SH-SY5Y (cell line): Measurements from ENCODE around the gene PLEKHA7.

Experiments used
- GATA2 ChIP-seq: IDR thresholded peaks from 2 replicates; pipeline ENCODE4 v1.6.1; 2011; ENCODE audit warnings: mild to moderate bottlenecking, low read depth, low read length
- GATA3 ChIP-seq: IDR thresholded peaks from 2 replicates; pipeline ENCODE4 v1.6.1; 2011; ENCODE audit warnings: low read depth, mild to moderate bottlenecking, low read length, moderate library complexity

PLEKHA7 gene

DNA sequence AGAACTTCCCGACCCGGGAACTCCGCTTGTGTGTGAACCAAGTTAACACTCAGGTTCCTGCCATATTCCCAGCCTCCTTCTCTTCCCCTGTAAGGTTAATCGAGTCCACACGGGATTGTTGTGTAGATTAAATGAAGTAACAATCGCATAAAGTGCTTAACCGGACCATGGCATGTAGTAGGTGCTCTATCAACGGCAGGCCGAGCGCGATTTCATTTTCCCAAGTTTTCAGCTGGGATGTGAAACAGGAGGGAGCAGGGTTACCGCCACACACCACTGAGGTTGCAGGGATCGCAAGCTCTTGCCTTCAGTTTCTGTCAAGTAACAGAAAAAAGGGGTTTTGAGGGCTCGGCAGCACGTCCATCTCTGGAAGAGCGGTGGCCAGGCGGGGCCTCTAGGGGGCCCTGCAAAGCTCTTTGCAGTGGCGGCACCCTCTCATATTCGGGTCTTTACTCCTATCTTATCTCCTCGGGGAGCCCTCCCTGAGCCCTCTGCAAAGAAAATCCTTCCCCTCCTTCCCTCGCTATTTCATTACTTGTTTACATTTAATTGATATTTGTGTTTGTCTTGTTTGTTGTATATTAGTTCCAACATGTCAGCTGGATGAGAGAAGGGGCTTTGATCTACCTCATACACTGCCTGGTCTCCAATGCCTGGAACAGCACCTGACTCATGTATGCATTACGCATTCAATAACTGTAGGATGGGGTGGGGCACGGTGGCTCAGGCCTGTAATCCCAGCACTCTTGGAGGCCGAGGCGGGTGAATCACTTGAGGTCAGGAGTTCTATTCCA lies 816 bp upstream of the PLEKHA7 start:
- TF ChIP-seq GATA2 (no peak; the same call in 1 of the 2 replicates), GATA3 (no peak)

DNA sequence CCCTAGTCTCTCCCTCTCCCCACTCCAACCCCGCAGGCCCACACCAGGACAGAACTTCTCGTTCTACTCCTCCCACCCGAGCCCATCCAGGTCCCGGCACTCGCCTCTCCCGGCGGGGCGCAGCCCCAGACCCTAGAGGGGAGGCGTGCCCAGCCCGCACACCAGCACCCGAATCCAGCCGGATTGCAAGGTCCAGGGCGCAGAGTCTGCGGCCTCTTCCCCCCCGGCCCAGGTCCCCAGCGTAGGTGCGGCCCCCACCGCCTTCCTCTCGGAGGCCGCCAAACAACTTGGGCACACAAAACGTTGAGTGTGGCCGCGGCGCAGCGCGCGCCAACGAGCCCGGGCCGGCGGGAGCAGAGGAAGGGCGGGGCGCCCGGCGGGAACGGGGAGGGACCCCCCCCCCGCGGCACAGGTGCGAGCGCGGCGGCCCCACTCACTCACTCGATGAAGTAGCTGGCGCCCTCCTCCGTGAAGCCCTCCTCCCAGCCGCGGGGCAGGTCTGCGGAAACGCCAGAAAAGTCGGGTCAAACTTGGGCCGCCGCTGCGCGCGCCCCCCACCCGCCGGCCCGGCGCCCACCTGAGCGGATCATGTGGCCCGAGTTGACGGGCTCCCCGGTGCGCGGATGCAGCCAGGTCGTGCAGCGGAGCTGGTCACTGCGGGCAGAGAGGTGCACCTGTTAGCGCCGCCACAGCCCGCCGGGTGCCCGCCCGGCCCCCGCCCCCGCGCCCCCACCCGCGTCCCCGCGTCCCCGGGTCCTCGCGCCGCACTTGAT lies 480 bp downstream of the PLEKHA7 start:
- TF ChIP-seq GATA3 = no peak
- no peak for TF ChIP-seq GATA2

DNA sequence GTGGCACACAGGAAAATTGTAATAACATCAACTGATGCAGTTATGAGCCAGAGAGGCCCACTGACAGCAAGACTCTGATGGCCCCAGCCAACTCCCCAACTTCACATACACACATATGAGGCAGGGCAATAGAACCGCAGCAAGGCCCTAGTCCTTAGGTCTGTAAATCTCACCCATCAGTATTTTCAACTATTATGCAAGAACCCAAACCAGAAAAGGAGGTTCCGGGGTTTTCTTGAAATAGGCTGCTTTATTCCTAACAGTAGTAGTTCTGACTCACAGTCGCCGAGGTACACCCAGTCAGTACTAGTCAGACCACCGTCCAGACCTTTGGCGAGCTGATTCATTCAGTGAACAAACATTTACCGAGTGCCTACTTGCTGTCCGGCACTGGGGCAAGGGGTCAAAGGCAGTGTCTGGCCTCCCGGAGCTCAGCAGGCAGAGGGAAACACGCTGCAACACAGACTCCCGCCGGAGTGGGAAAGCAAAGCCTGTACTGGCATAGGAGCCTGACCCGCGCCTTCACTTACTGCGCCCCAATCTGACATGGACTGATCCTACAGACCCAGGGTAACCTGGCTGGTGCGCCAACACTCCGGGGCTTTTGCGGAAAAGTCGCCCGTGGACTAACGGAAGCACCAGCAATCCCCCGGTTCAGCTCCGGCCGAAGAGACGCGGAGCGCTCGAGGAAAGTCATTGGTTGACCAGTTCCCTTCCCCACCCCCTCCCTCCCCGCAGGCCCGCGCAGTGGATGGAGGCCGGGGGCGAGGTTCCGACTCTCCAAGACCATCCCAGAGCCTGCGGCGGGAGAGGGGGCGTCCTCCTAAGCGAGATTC lies 1.3 kb downstream of the PLEKHA7 start:
- TF ChIP-seq GATA2 = no peak
- no peak for TF ChIP-seq GATA3

DNA sequence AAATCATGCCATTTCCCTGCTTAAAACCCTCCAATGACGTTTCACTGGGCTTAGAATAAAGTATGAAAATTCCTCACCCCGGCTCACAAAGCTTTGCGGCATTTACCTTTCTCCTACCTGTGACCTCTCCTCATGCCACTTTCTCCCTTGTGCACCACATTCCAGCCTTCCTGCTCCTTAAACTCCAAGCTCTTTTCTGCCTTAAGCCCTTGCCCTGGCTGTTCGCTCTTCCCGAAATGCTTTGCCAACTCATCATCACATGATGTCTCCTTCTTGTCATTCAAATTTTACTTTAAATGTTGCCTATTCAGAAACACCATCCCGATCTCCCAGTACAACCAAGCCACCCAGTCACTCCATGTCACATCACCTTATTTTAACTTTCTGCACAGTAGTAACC lies 2.0 kb downstream of the PLEKHA7 start:
- TF ChIP-seq GATA2 = no peak
- no peak for TF ChIP-seq GATA3

DNA sequence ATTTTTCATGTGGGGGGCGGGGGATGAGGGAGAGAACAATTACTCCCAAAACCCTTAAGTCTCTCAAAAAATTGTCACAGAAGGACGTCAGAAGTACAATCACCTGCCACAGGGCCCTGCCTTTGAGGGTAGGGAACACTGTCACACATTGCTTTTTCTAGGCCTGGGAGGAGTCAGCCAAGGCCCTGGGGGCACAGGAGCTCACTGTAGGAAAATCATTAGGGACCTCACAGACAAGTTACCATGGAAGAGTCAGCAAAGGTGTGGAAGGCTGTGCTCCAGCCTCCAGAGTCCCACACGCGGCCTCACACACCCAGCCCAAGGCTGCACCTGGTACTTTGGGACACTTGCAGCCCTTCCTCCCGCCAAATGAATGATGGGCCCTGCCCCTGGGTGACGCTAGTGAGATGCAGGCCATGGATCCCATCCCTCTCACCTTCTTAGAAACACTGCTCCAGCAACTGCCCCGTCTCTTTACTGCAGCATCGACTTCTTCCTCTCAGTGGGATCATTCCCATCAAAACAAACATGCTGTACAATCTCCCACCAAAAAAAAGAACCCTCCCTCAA lies 3.3 kb downstream of the PLEKHA7 start:
- no peak for TF ChIP-seq GATA3
- TF ChIP-seq GATA2 = no peak

DNA sequence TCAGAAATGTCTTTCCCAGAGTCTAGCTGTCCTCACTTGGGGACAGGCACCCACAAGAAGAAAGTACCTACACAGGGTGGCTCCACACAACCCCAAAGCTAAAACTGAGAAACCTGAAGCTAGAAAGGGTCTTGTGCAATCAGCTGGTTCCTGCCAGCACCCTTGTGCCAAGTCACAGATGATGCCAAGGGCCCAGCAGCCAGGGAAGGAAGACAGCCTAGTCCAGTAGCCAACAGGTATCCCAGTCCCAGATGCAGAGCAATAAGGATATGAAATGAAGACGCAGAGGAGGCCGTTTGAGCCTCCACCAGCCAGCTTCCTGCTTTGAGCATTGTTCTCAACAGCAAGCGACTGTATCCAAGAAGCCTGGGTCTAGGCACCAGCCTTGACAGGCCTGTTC lies 6.1 kb downstream of the PLEKHA7 start:
- TF ChIP-seq GATA3 (no peak), GATA2 (no peak)

DNA sequence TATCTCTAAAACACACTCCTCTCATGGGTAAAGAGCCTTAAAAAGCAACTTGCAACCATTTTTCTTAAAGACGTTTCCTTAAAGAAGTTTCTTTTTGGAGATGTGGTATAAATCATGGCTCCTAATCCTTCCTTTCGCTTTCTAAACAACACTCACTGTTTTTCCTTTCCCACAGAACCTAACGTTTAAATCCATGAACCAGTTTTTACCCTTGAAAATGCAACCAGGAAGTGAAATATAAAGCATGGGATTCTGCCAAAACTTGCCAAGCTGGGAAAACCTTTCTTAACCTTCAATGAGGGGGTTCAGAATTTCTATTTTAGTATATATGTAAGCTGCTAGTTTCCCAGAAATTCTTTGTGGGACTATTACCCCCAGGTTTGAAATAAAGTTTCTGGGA lies 8.6 kb downstream of the PLEKHA7 start:
- no peak for TF ChIP-seq GATA2
- TF ChIP-seq GATA3 = no peak

DNA sequence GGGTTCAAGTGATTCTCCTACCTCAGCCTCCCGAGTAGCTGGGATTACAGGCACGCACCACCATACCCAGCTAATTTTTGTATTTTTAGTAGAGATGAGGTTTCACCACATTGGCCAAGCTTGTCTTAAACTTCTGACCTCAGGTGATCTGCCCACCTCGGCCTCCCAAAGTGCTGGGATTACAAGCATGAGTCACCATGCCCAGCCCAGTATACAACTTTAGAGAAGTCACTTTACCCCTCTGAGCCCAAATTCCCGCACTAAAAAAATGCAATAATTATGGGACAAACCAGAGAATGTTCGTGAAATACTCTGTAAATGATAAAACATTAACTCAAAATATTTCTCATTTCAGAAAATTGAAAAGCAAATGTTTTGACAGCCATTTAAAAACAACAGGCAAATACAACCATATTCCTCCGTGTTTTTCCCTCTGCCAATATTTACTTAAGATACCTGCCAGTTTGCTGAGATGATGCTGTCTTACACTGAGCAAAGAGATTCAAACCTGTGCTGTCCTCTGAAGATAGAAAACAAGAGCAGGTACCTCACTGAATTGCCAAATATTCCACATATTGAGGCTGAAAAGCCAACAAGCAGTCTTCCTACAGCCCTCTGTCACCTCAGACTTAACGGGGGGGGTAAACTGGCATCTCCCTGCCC lies 9.6 kb downstream of the PLEKHA7 start:
- TF ChIP-seq GATA3 = no peak

DNA sequence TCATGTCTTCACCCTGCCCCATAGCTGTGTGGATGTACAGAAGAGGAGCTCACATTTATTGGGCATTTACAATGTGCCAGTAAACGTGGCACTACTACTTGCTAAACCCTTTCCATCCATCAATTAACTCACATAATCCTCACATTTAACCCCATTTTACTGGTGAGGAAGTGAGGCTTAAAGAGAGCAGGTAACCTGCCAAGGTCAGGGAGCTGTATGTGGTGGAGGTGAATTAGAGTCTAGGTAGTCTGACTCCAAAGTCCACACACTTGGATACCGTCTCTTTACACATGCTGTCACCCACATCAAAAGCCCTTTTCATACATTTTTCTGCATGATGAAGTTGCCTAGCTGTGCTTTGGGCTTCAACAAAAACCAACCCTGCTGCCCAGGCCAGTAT lies 10.8 kb downstream of the PLEKHA7 start:
- TF ChIP-seq GATA2 = no peak
- TF ChIP-seq GATA3 = no peak

DNA sequence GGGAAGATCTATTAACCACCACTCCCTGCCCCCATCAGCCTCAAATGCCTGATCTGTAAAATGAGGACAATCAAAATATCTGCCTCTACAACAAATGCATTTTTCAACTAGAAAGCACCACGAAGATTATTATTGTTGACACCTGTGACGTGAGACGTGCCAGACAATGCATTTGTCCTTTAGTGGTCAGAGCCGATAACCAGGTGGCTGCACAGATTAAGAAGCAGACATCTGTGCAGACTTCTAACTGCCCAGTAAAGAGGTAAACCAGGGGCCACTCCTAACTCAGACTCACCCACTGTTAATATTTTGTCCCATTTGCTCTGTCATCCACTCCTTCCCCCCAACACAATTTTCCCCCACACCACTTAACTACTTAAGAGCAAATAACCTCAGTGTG lies 11.7 kb downstream of the PLEKHA7 start:
- no peak for TF ChIP-seq GATA2
- no peak for TF ChIP-seq GATA3

DNA sequence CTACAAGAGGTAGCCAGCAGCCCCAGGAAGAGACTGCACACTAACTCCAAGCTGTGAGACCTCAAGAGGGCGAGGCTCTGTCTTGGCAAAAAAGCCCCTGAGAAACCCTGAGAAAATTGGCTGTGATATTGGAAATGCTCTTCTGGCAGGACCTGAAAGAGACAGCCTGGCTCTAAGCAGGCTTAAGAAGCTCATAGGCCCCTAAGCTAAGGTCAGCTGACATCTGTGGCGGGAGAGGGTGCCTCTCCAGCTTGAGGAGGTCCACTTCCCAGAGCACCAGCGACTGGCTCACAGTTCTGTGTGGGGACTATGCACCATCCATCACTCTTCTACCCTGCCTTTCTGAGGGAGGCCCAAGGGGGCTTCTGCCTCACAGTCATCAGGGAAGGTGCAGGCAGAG lies 12.4 kb downstream of the PLEKHA7 start:
- no peak for TF ChIP-seq GATA3
- no peak for TF ChIP-seq GATA2

DNA sequence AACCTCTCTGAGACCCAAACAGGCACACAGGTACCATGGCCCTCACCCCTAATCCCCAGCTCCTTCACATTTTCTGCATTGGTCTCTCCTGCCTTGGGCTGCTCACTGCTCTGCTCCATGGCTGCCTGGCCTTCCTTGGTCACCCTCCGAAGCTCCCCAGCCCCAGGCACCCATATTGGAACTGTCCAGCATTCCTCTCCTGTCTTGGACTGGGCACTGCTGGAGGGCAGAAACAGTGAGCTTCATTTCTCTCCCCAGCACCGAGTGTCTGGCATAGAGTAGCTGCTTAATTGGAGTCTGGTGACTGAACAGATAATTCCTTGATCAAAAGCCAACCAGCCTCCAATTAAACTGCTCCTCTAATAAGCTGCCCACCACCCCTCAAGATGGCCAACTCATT lies 13.2 kb downstream of the PLEKHA7 start:
- TF ChIP-seq GATA2 (no peak), GATA3 (no peak)

DNA sequence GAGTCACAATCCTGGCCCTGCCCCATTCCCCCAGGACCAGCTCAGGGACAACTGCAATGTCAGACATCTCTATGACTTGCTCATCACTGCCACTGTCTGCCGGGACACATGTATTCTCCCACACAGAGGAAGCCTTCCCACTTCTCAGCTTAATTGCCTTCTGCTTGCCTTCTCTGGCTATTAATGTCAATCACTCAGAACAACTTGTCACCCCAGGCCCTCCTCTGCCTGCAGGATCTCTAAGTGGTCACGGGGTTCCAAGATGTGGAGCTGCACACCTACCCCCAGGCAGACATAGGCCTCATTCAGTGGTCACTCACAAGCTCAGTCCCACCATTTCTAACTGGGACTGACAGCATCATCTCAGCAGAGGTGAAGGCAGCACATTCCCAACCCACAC lies 15.1 kb downstream of the PLEKHA7 start:
- TF ChIP-seq GATA3 (no peak), GATA2 (no peak)
